Transverse colon (tissue), 4 donors: ENCODE results near the gene FLNA. TPM values are rescaled to one million over a fixed set of nuclear protein-coding genes. Genes with fewer than 3 reads are reported as not detected.

Experiments used
- DNase-seq: peaks from one replicate; pipeline ENCODE4 v3.0.0-alpha.2; 2019
- H3K27ac ChIP-seq, 4 donors: fragments of 200-600 bp; sonication (generic); 2 replicates each; pipeline ENCODE4 v1.5.1; 2016 to 2018; ENCODE audit warnings: inconsistent platforms in 4 of 4
- H3K27me3 ChIP-seq: fragments of 200-600 bp; sonication (generic); 2 replicates; pipeline ENCODE4 v1.5.1; 2017; ENCODE audit warnings: inconsistent platforms
- H3K36me3 ChIP-seq, 4 donors: fragments of 200-600 bp; sonication (generic); 2 replicates each; pipeline ENCODE4 v1.5.1; 2017 to 2019; ENCODE audit warnings: inconsistent platforms in 4 of 4
- H3K4me1 ChIP-seq, 4 donors: fragments of 200-600 bp; sonication (generic); 2 replicates each; pipeline ENCODE4 v1.5.1; 2017 to 2020; ENCODE audit warnings: inconsistent platforms in 4 of 4
- H3K4me3 ChIP-seq, 4 donors: fragments of 200-600 bp; sonication (generic); 1 replicate in 1 of 4; 2 replicates in 3 of 4; pipeline versions ENCODE4 v1.5.1 to v1.6.1; 2017 to 2019; ENCODE audit warnings: inconsistent platforms in 4 of 4
- H3K9me3 ChIP-seq, 2 donors: fragments of 200-600 bp; sonication (generic); 2 replicates each; pipeline ENCODE4 v1.5.1; 2017 to 2019; ENCODE audit warnings: inconsistent platforms in 2 of 2
- EP300 ChIP-seq: sonication (generic); formaldehyde crosslinking; IDR thresholded peaks from one replicate; pipeline ENCODE4 v1.6.1; 2017; ENCODE audit warnings: antibody characterized with exemption, low read depth
- POLR2A ChIP-seq: fragments of 450-650 bp; IDR thresholded peaks from one replicate; pipeline ENCODE4 v1.6.1; 2016; ENCODE audit warnings: antibody characterized with exemption, mild to moderate bottlenecking, moderate library complexity
- POLR2AphosphoS5 ChIP-seq, 3 donors: sonication (generic); formaldehyde crosslinking; IDR thresholded peaks; one replicate each; pipeline ENCODE4 v1.6.1; 2016; ENCODE audit warnings: antibody characterized with exemption in 3 of 3
- WGBS, 2 donors: methylation state at CpG; one replicate each; pipeline ENCODE4 v1.1.5; 2018; ENCODE audit warnings: low coverage in 1 of 2; 5-methylcytosine and 5-hydroxymethylcytosine counted together
- in situ Hi-C, 4 donors: fragments of 200-750 bp; cut with MboI; loops; one replicate each; pipeline versions ENCODE4 v1.15.0 to v1.15.1; 2017; ENCODE audit warnings: low sequenced_read_pairs in 3 of 4, low pct_ligation_motif_present in 1 of 4, low pct_unique_long_range_greater_than_20kb in 1 of 4
- intact Hi-C: fragments of 100-400 bp; cut with DNase I; formaldehyde crosslinking; loops from one replicate; pipeline ENCODE4 v1.15.1; 2023; ENCODE audit warnings: low total_unique reads
- total RNA-seq, 4 donors: library from RNA; depleted of rRNA; stranded (reverse); fragments of >200 nt; gene quantifications; one replicate each; pipeline ENCODE4 v1.1.0, GENCODE V29; 2016
- TF ChIP-seq, protein P1 (sequence below), 5 experiments: fragments of 200-600 bp in 3 of 5; fragments of 450-650 bp in 2 of 5; sonication (generic) in 3 of 5; IDR thresholded peaks; 1 replicate in 2 of 5; 2 replicates in 3 of 5; pipeline ENCODE4 v1.5.1; 2016 to 2017; ENCODE audit warnings: antibody characterized with exemption in 5 of 5, inconsistent platforms in 3 of 5, mild to moderate bottlenecking in 2 of 5, moderate library complexity in 1 of 5

Gene FLNA
- total RNA-seq, 4 donors from 2014 or later, result 632 to 3,163 (median 1,262) TPM

DNA sequence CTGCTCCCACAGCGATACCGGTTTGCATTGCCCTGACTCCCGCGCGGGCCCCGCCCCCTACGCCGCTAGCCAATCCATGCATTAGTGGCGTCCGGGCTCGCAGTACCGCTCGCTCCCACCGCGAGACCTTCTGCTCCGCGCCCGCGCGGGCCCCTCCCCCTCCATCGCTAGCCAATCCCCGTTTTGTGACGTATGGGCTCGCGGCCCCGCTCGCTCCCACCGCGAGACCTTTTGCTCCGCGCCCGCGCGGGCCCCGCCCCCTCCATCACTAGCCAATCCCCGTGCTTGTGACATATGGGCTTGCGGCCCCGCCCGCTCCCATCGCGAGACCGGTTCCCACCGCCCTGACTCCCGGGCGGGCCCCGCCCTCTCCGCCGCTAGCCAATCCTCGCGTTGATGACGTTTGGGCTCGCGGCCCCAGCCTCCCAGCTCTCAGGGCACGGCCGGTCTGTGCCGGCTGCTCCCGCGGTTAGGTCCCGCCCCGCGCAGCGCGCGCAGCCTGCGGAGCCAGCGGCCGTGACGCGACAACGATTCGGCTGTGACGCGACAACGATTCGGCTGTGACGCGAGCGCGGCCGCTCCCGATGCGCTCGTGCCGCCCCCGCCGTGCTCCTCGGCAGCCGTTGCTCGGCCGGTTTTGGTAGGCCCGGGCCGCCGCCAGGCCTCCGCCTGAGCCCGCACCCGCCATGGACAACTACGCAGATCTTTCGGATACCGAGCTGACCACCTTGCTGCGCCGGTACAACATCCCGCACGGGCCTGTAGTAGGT is 4.5 kb upstream of the FLNA start, which contains the start of gene EMD:
TSS of gene EMD (plus strand) at position 497 of the 770 bp plus-strand sequence. CDS start at position 687, 190 bp downstream.
- Histone ChIP-seq H3K4me1 (peaks cover 0 to 20% (median 10%) of the 10 kb centered on the region in 4 donors), H3K27me3 (no peaks in the 10 kb centered on the region), H3K36me3 (no peaks in the 10 kb centered on the region), H3K9me3 (no peaks in the 10 kb centered on the region), H3K4me3 (peak within 1 kb of the TSS; percentile 62 to 92 (median 80)), H3K27ac (peak within 1 kb of the TSS; percentile 95 to 99 (median 98))
- in situ Hi-C loops (no loop called here), intact Hi-C loops (no loop called here)
- 59% methylated on average over 101 of the region's 103 CpGs; no CpG with 5 or more reads in 1 of the 2 donors for WGBS, 2 donors
- peak; percentile 78 to 93 (median 90) for TF ChIP-seq POLR2AphosphoS5 (IDR thresholded peaks at IDR 0.05)
- peak; percentile 81 for TF ChIP-seq POLR2A
- TF ChIP-seq, protein P1, sequence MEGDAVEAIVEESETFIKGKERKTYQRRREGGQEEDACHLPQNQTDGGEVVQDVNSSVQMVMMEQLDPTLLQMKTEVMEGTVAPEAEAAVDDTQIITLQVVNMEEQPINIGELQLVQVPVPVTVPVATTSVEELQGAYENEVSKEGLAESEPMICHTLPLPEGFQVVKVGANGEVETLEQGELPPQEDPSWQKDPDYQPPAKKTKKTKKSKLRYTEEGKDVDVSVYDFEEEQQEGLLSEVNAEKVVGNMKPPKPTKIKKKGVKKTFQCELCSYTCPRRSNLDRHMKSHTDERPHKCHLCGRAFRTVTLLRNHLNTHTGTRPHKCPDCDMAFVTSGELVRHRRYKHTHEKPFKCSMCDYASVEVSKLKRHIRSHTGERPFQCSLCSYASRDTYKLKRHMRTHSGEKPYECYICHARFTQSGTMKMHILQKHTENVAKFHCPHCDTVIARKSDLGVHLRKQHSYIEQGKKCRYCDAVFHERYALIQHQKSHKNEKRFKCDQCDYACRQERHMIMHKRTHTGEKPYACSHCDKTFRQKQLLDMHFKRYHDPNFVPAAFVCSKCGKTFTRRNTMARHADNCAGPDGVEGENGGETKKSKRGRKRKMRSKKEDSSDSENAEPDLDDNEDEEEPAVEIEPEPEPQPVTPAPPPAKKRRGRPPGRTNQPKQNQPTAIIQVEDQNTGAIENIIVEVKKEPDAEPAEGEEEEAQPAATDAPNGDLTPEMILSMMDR (IDR thresholded peaks at IDR 0.05), result peak in 2 of 5 experiments; percentile 14 to 26
- peak; percentile 22 for TF ChIP-seq EP300
- DNase-seq, result peak; percentile 97

DNA sequence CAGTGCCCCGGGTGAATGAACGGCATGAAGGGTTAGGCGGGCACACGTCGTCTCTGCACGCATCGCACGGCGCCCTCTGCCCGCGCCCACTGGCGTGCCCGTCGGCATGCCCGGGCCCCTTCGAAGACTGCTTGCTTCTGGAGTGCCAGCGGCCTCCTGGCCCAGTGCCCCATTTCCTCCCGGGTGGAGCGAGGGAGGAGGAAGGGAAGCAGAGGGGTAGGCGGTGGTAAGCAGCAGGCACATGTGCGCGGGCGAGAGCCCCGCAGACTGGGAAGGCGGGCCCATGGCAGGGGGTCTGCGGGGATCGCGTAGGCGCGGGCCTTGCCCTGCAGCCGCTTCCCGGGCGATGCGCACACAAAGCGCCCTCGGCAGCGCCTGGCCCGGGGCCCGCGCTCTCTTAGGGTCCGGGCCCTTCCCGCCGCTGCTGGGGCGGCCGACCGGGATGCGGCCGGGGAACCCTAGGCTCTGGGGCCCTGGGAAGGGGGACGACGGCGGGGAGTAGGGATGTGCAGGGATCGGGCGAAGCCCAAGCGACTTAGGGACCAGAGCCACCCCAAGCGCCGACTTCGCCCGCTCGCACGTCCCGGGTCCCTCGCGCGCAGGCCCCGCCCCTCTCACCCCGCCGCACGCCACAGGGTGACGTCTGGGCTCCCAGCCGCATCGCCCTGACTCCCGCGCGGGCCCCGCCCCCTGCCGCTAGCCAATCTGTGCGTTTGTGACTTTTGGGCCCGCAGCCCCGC is 3.8 kb upstream of the FLNA start:
- peak overlapping the region; percentile 95 to 99 (median 97) for H3K27ac ChIP-seq
- intact Hi-C loops, result no loop called here
- peak; percentile 61 for DNase-seq
- H3K4me3 ChIP-seq, result peak overlapping the region; percentile 37 to 55 (median 44)
- WGBS, 2 donors, result 61% methylated on average over 65 of the region's 79 CpGs; no CpG with 5 or more reads in 1 of the 2 donors
- no peaks in the 10 kb centered on the region for H3K36me3 ChIP-seq
- in situ Hi-C loops, result no loop called here
- H3K27me3 ChIP-seq, result no peaks in the 10 kb centered on the region
- no peaks in the 10 kb centered on the region for H3K9me3 ChIP-seq
- peaks cover 0 to 27% (median 13%) of the 10 kb centered on the region in 4 donors for H3K4me1 ChIP-seq
- TF ChIP-seq POLR2AphosphoS5 (IDR thresholded peaks at IDR 0.05), result peak; percentile 77 to 91 (median 85)
- TF ChIP-seq, protein P1 (IDR thresholded peaks at IDR 0.05), result no peak
- peak; percentile 77 for TF ChIP-seq POLR2A

DNA sequence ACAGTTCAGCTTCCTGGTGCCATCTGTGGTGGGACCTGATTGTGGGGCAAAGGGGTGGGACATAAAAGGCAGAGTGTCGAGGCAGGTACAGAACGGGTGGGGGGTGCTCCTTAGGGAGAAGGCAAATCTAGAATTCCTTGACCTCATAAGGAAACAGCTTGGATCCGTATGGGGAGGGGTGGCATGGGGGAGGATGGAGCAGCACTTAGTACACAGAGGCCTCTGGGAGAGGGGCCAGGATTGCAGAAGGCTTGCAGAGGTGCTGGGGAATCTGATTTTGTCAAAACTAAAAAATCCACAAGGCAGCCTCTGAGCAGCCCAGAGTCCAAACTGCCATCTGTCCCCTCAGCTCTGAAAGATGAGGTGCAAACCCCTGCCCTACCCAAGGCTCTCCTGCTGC is 2.3 kb upstream of the FLNA start:
- in situ Hi-C loops (no loop called here), intact Hi-C loops (no loop called here)
- Histone ChIP-seq H3K4me1 (peaks cover 0 to 36% (median 15%) of the 10 kb centered on the region in 4 donors), H3K9me3 (no peaks in the 10 kb centered on the region), H3K4me3 (no peak overlapping the region), H3K27me3 (peaks cover 5% of the 10 kb centered on the region), H3K27ac (peak overlapping the region; percentile 95 to 99 (median 97)), H3K36me3 (no peaks in the 10 kb centered on the region)
- no peak for DNase-seq
- TF ChIP-seq POLR2AphosphoS5 (IDR thresholded peaks at IDR 0.05) (no peak), EP300 (no peak), POLR2A (no peak)
- TF ChIP-seq, protein P1 (IDR thresholded peaks at IDR 0.05), result no peak
- WGBS, 2 donors, result 67% methylated on average over 3 of the region's 3 CpGs; no CpG with 5 or more reads in 1 of the 2 donors

- Histone ChIP-seq H3K4me1 (peaks cover 0 to 28% (median 13%) of the 10 kb centered on the region in 4 donors), H3K4me3 (peak overlapping the region in 2 of 4 donors; percentile 48 to 63), H3K27me3 (peaks cover 14% of the 10 kb centered on the region), H3K36me3 (no peaks in the 10 kb centered on the region), H3K9me3 (no peaks in the 10 kb centered on the region), H3K27ac (peak overlapping the region; percentile 95 to 99 (median 97))
- no peak for DNase-seq
- 66% methylated on average over 10 of the region's 10 CpGs; no CpG with 5 or more reads in 1 of the 2 donors for WGBS, 2 donors
- in situ Hi-C loops (no loop called here), intact Hi-C loops (no loop called here)
- TF ChIP-seq POLR2A, result no peak
- TF ChIP-seq, protein P1 (IDR thresholded peaks at IDR 0.05), result no peak
- no peak for TF ChIP-seq EP300
- no peak for TF ChIP-seq POLR2AphosphoS5 (IDR thresholded peaks at IDR 0.05)
These were observed 696 bp upstream of the FLNA start for GRCh38 chrX:154375156-154375504.
